H1 (cell line): ENCODE data around the gene HP1BP3. TPM values are rescaled to one million over a fixed set of nuclear protein-coding genes. Genes with fewer than 3 reads are reported as not detected.

Experiments
- CTCF ChIA-PET: fragments of 300-600 bp; sonication (Branson Sonifier 250); formaldehyde crosslinking; loops from one replicate; lab custom pipeline; 2021; ENCODE audit not compliant: partially characterized antibody; lab: Charles Lee
- POLR2A ChIA-PET: fragments of 300-600 bp; sonication (Branson Sonifier 250); formaldehyde crosslinking; loops from one replicate; lab custom pipeline; 2021; ENCODE audit warnings: inconsistent platforms; ENCODE audit not compliant: partially characterized antibody; lab: Charles Lee
- DNase-seq, 2 experiments: peaks; one replicate each; pipeline versions ENCODE4 v3.0.0 to v3.0.0-alpha.2; 2010 to 2022; ENCODE audit warnings: low spot score in 2 of 2, low read depth in 1 of 2, mixed read lengths in 1 of 2
- FAIRE-seq: peaks from 2 replicates; lab custom pipeline; 2011; peaks lifted over from hg19 to GRCh38; lab: Jason Lieb, UNC
- H2AFZ ChIP-seq: 2 replicates; pipeline ENCODE4 v1.8.1; 2012; ENCODE audit warnings: low read length, inconsistent platforms
- H2AK5ac ChIP-seq: 2 replicates; pipeline ENCODE4 v1.6.1; 2013; ENCODE audit warnings: low read depth, low read length
- H2BK120ac ChIP-seq: replicated peaks from 2 replicates; pipeline ENCODE3; 2013; ENCODE audit warnings: low read depth, low read length, inconsistent platforms
- H2BK12ac ChIP-seq: 2 replicates; pipeline ENCODE4 v1.6.1; 2013; ENCODE audit warnings: low read depth, low read length
- H2BK15ac ChIP-seq: 2 replicates; pipeline ENCODE4 v1.6.1; 2013; ENCODE audit warnings: low read length
- H2BK20ac ChIP-seq: 2 replicates; pipeline ENCODE4 v1.6.1; 2013; ENCODE audit warnings: low read length
- H2BK5ac ChIP-seq: 2 replicates; pipeline ENCODE4 v1.6.1; 2013; ENCODE audit warnings: low read depth, low read length
- H3K14ac ChIP-seq: 2 replicates; pipeline ENCODE4 v1.6.1; 2013; ENCODE audit warnings: inconsistent platforms; ENCODE audit not compliant: insufficient read length
- H3K18ac ChIP-seq: 2 replicates; pipeline ENCODE4 v1.6.1; 2013; ENCODE audit warnings: low read length; ENCODE audit errors: extremely low read depth
- H3K23ac ChIP-seq: 2 replicates; pipeline ENCODE4 v1.6.1; 2013; ENCODE audit warnings: inconsistent platforms; ENCODE audit not compliant: insufficient read length
- H3K23me2 ChIP-seq: 2 replicates; pipeline ENCODE4 v1.6.1; 2013; ENCODE audit warnings: low read depth, low read length
- H3K27ac ChIP-seq: 2 replicates; pipeline ENCODE4 v1.6.1; 2011; ENCODE audit warnings: low read depth, low read length, inconsistent platforms
- H3K27me3 ChIP-seq, 4 experiments: replicated peaks in 1 of 4; 1 replicate in 1 of 4; 2 replicates in 3 of 4; pipeline versions ENCODE4 v1.6.1 to v1.8.1; 2011 to 2013; ENCODE audit warnings: low read length in 3 of 4, mild to moderate bottlenecking in 3 of 4, inconsistent platforms in 2 of 4, mixed read lengths in 2 of 4, moderate library complexity in 1 of 4; ENCODE audit not compliant: control insufficient read depth in 3 of 4, insufficient read depth in 3 of 4; ENCODE audit errors: extremely low read depth in 1 of 4
- H3K36me3 ChIP-seq, 4 experiments: 2 replicates each; pipeline versions ENCODE4 v1.6.1 to v1.8.1; 2011 to 2013; ENCODE audit warnings: mild to moderate bottlenecking in 4 of 4, low read length in 3 of 4, moderate library complexity in 2 of 4, control low read depth in 1 of 4, inconsistent platforms in 1 of 4; ENCODE audit not compliant: insufficient read depth in 4 of 4, control insufficient read depth in 2 of 4
- H3K4ac ChIP-seq: replicated peaks from 2 replicates; pipeline ENCODE3; 2013; ENCODE audit warnings: low read length, low read depth, mixed read lengths, inconsistent platforms; ENCODE audit not compliant: insufficient read length
- H3K4me1 ChIP-seq, 4 experiments: replicated peaks in 1 of 4; 1 replicate in 1 of 4; 2 replicates in 3 of 4; pipeline versions ENCODE4 v1.6.1 to v1.8.1; 2011 to 2013; ENCODE audit warnings: low read length in 3 of 4, inconsistent platforms in 2 of 4, mixed read lengths in 1 of 4; ENCODE audit not compliant: insufficient read depth in 4 of 4, control insufficient read depth in 3 of 4
- H3K4me2 ChIP-seq, 2 experiments: 2 replicates each; pipeline versions ENCODE4 v1.6.1 to v1.8.1; 2011 to 2013; ENCODE audit warnings: low read depth in 2 of 2, low read length in 2 of 2, control low read depth in 1 of 2, inconsistent platforms in 1 of 2, mild to moderate bottlenecking in 1 of 2; ENCODE audit not compliant: insufficient read depth in 1 of 2
- H3K4me3 ChIP-seq, 4 experiments: fragments of 200-600, 300-600 bp in 1 of 4; sonication (generic), shearing (Covaris generic), sonication (Bioruptor Twin) in 1 of 4; 2 replicates each; pipeline versions ENCODE4 v1.5.1 to v1.8.1; 2011 to 2016; ENCODE audit warnings: low read length in 4 of 4, low read depth in 3 of 4, control low read depth in 2 of 4, inconsistent platforms in 2 of 4, mild to moderate bottlenecking in 2 of 4, mixed read lengths in 1 of 4, moderate library complexity in 1 of 4; ENCODE audit not compliant: insufficient read depth in 2 of 4; ENCODE audit errors: extremely low read depth in 1 of 4
- H3K56ac ChIP-seq: replicated peaks from 2 replicates; pipeline ENCODE3; 2013; ENCODE audit warnings: low read depth, mild to moderate bottlenecking, mixed read lengths, low read length, inconsistent platforms; ENCODE audit not compliant: insufficient read length
- H3K79me1 ChIP-seq: 2 replicates; pipeline ENCODE4 v1.6.1; 2013; ENCODE audit warnings: low read depth, low read length, control low read depth
- H3K79me2 ChIP-seq, 2 experiments: 2 replicates each; pipeline versions ENCODE4 v1.6.1 to v1.8.1; 2012 to 2013; ENCODE audit warnings: low read length in 2 of 2, mild to moderate bottlenecking in 2 of 2, inconsistent platforms in 1 of 2; ENCODE audit not compliant: insufficient read depth in 2 of 2, control insufficient read depth in 1 of 2
- H3K9ac ChIP-seq, 4 experiments: replicated peaks in 1 of 4; 1 replicate in 1 of 4; 2 replicates in 3 of 4; pipeline versions ENCODE4 v1.6.1 to v1.8.1; 2011 to 2013; ENCODE audit warnings: low read depth in 3 of 4, low read length in 3 of 4, control low read depth in 2 of 4, mild to moderate bottlenecking in 2 of 4, moderate library complexity in 2 of 4, inconsistent platforms in 1 of 4; ENCODE audit errors: extremely low read depth in 1 of 4
- H3K9me3 ChIP-seq, 2 experiments: 2 replicates each; pipeline versions ENCODE4 v1.6.1 to v1.8.1; 2012 to 2013; ENCODE audit warnings: mild to moderate bottlenecking in 2 of 2, moderate library complexity in 2 of 2, control low read depth in 1 of 2, inconsistent platforms in 1 of 2, low read depth in 1 of 2, low read length in 1 of 2, mixed read lengths in 1 of 2; ENCODE audit not compliant: insufficient read depth in 2 of 2
- H4K20me1 ChIP-seq, 2 experiments: replicated peaks in 1 of 2; 2 replicates each; pipeline versions ENCODE3 to v1.8.1; 2011 to 2013; ENCODE audit warnings: inconsistent platforms in 2 of 2, low read length in 2 of 2, mild to moderate bottlenecking in 1 of 2; ENCODE audit not compliant: insufficient read depth in 2 of 2, control insufficient read depth in 1 of 2
- H4K5ac ChIP-seq: 2 replicates; pipeline ENCODE4 v1.6.1; 2013; ENCODE audit warnings: low read length, low read depth, mixed read lengths, inconsistent platforms; ENCODE audit not compliant: insufficient read length
- H4K8ac ChIP-seq: 2 replicates; pipeline ENCODE4 v1.8.0; 2013; ENCODE audit warnings: mild to moderate bottlenecking, moderate library complexity, low read length, inconsistent platforms; ENCODE audit not compliant: insufficient read depth; ENCODE audit errors: extremely low read depth
- H4K91ac ChIP-seq: replicated peaks from 2 replicates; pipeline ENCODE3; 2013; ENCODE audit warnings: low read length, mixed read lengths, inconsistent platforms; ENCODE audit not compliant: insufficient read length
- CREB1 ChIP-seq: IDR thresholded peaks from 2 replicates; pipeline ENCODE4 v1.6.1; 2012; ENCODE audit warnings: inconsistent platforms
- POLR2AphosphoS5 ChIP-seq: IDR thresholded peaks from 2 replicates; pipeline ENCODE4 v1.6.1; 2011; ENCODE audit warnings: low read depth, low read length
- RFX5 ChIP-seq: IDR thresholded peaks from 2 replicates; pipeline ENCODE4 v1.6.1; 2011; ENCODE audit warnings: low read depth, low read length, improper control_type of control experiment, borderline replicate concordance
- SAP30 ChIP-seq: fragments of 300-600 bp; sonication (generic); IDR thresholded peaks from 2 replicates; pipeline ENCODE4 v1.7.1; 2012; ENCODE audit warnings: low read length, moderate library complexity, mild to moderate bottlenecking, inconsistent platforms; ENCODE audit not compliant: insufficient read depth, insufficient replicate concordance
- SUZ12 ChIP-seq: fragments of 200-600 bp; sonication (generic); IDR thresholded peaks from 2 replicates; pipeline ENCODE4 v1.6.1; 2012; ENCODE audit warnings: mild to moderate bottlenecking, inconsistent platforms, low read length, moderate library complexity, mixed read lengths
- TCF12 ChIP-seq: IDR thresholded peaks from 2 replicates; pipeline ENCODE4 v1.6.1; 2011; ENCODE audit warnings: low read depth, mild to moderate bottlenecking, low read length
- WGBS, 2 experiments: shearing (Covaris generic) in 1 of 2; methylation state at CpG; one replicate each; pipeline versions ENCODE4 v1.1.6 to v1.1.7; 2013 to 2015; ENCODE audit warnings: low lambda C conversion rate in 2 of 2, mixed read lengths in 2 of 2, inconsistent platforms in 1 of 2, low coverage in 1 of 2, missing lambda C conversion rate in 1 of 2; ENCODE audit not compliant: insufficient replicate concordance in 2 of 2, insufficient coverage in 1 of 2, insufficient read length in 1 of 2; ENCODE audit errors: extremely low coverage in 1 of 2, missing lambda C conversion rate in 1 of 2; 5-methylcytosine and 5-hydroxymethylcytosine counted together
- polyA plus RNA-seq, 7 experiments: library from polyadenylated mRNA; depleted of rRNA in 3 of 7; stranded (reverse) in 5 of 7; unstranded in 2 of 7; fragments of >200 nt in 5 of 7; fragments of 200-250 nt in 2 of 7; gene quantifications; 1 replicate in 5 of 7; 2 replicates in 1 of 7; 4 replicates in 1 of 7; pipeline versions ENCODE4 v1.2.1 to v1.2.3, GENCODE V29; 2011 to 2013; ENCODE audit warnings: missing spikeins in 2 of 7, mixed read lengths in 2 of 7
- total RNA-seq: library from RNA; stranded (reverse); fragmentation: NEBNext Ultra II Directional; extraction: Animal tissue kit (Norgen Biotek cat#: 25700); gene quantifications from 2 replicates; pipeline ENCODE4 v1.2.1, GENCODE V29; 2021

Gene HP1BP3
- total and polyA plus RNA-seq, 2 of the 8 experiments (the other 6 are each of a cell fraction or from before 2014, with no cell fraction given) = 47.4 to 125 TPM

DNA sequence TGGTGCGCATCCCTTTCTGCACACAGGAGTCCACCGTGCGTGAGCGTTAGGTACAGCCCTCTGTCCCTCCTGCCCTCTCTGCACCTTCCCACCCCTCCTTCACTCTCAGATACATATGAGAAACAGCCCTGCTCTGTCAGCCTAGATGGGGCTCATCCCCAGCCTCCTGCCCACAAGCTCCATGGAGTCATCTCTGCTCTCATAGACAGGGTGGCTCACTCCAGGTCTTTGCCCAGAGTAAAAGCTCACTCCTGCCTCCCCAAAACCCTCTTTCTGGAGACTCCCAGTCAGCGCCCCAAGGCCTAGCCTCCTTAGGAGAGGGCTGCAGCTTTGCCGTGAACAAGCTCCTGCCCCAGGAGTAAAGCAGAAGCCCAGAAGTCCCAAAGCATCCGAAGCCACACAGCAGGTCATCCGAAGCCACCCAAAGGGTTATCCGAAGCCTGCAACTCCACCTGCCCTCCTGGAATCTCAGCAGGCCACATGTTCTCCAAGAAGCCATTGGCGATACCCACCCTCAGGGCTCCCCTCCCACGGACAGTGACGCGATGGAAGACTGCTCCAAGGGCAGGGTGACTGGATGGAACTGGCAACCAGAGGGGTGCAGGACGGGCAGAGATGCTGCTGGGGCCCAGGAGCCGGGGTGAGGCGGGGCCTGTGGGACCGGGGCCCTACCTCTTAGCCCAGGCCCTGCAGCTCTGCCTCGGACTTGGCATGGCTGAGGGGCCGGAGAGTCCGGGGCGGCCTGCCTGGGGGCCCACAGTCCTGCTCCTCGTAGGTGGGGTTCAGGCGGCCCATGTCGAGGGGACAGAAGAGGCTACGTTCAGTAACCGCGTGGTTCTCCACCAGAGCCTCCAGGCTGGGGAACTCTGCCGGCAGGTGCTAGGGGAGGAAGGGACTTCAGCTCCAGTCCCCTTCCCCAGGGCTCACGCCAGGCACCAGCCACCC lies 65.7 kb downstream of the HP1BP3 start:
- Histone ChIP-seq H3K23me2 (peaks cover 4% of the 10 kb centered on the region; the same call in 1 of the 2 replicates), H3K79me1 (no peaks in the 10 kb centered on the region), H3K23ac (no peak overlapping the region), H2BK12ac (peak overlapping the region; percentile 17; the same call in 1 of the 2 replicates), H2BK20ac (no peak overlapping the region), H4K20me1 (peaks cover 0 to 5% of the 10 kb centered on the region in 2 experiments), H3K9ac (no peak overlapping the region), H4K8ac (peak overlapping the region; percentile 57; the same call in 1 of the 2 replicates), H3K4me2 (no peak overlapping the region), H2BK15ac (no peak overlapping the region), H3K4me3 (no peak overlapping the region), H2AK5ac (peak overlapping the region; percentile 24; the same call in 1 of the 2 replicates), H3K27me3 (peaks cover 0 to 22% (median 10%) of the 10 kb centered on the region in 4 experiments; a peak in 6 of 7 replicates), H3K9me3 (no peaks in the 10 kb centered on the region; a peak in 1 of 4 replicates), H3K36me3 (no peaks in the 10 kb centered on the region), H2AFZ (no peak overlapping the region), H3K79me2 (no peaks in the 10 kb centered on the region), H4K91ac (no peak overlapping the region), H3K27ac (no peak overlapping the region), H2BK120ac (no peak overlapping the region), H2BK5ac (0 out of 2 replicates have a peak overlapping the region, but pooled peaks have one; percentile 13), H3K56ac (no peak overlapping the region), H3K4ac (no peak overlapping the region), H3K14ac (no peak overlapping the region), H3K18ac (no peak overlapping the region), H3K4me1 (peaks cover 0 to 9% (median under 1%) of the 10 kb centered on the region in 4 experiments; a peak in 5 of 7 replicates), H4K5ac (no peak overlapping the region)
- 83% methylated on average over 18 of the region's 29 CpGs; no CpG with 5 or more reads in 1 of the 2 experiments for WGBS, 2 experiments
- no peak for DNase-seq
- ChIA-PET CTCF (interaction anchor here (0.6 to 8.9 kb wide), 3 partner anchors 9 to 423 kb away, joined by 3 to 82 read pairs (median 3); no protein-coding TSS in a partner anchor), POLR2A (interaction anchor here (1.3 kb wide), 1 partner anchor 11 kb away, joined by 4 read pairs; the partner anchor contains the start of gene SH2D5)
- FAIRE-seq = no peak
- TF ChIP-seq CREB1 (no peak), TCF12 (no peak), POLR2AphosphoS5 (no peak), RFX5 (no peak), SAP30 (no peak), SUZ12 (no peak)
